Lung (tissue), 12 donors: ENCODE results near the gene C16orf87. TPM values are rescaled to one million over a fixed set of nuclear protein-coding genes. Genes with fewer than 3 reads are reported as not detected.

Experiments used
- ATAC-seq: fragments of 200-7000 bp; cut with Tn5 transposase; one replicate; pipeline ENCODE4 v1.9.1; 2020; ENCODE audit warnings: moderate number of reproducible peaks; ENCODE audit not compliant: insufficient read depth, low FRiP score
- DNase-seq, 3 donors: peaks; one replicate each; pipeline ENCODE4 v3.0.0-alpha.2; 2013 to 2017
- H3K27ac ChIP-seq, 2 donors: one replicate each; pipeline ENCODE4 v1.5.1; 2013; ENCODE audit warnings: mild to moderate bottlenecking in 2 of 2, moderate library complexity in 2 of 2, control low read depth in 1 of 2, inconsistent platforms in 1 of 2, low read depth in 1 of 2, low read length in 1 of 2
- H3K27me3 ChIP-seq, 3 donors: one replicate each; pipeline ENCODE4 v1.5.1; 2013; ENCODE audit warnings: low read length in 2 of 3; ENCODE audit not compliant: control insufficient read depth in 3 of 3, insufficient read depth in 3 of 3
- H3K36me3 ChIP-seq, 4 donors: one replicate each; pipeline ENCODE4 v1.5.1; 2013; ENCODE audit warnings: low read length in 4 of 4, mild to moderate bottlenecking in 1 of 4, moderate library complexity in 1 of 4; ENCODE audit not compliant: control insufficient read depth in 4 of 4, insufficient read depth in 4 of 4
- H3K4me1 ChIP-seq, 5 donors: one replicate each; pipeline ENCODE4 v1.5.1; 2013; ENCODE audit warnings: low read length in 5 of 5, mild to moderate bottlenecking in 2 of 5, moderate library complexity in 1 of 5; ENCODE audit not compliant: control insufficient read depth in 5 of 5, insufficient read depth in 5 of 5
- H3K4me3 ChIP-seq: one replicate; pipeline ENCODE4 v1.5.1; 2013; ENCODE audit warnings: mild to moderate bottlenecking, control low read depth, moderate library complexity
- H3K9ac ChIP-seq, 2 donors: one replicate each; pipeline ENCODE4 v1.5.1; 2013; ENCODE audit warnings: low read length in 2 of 2, control low read depth in 1 of 2; ENCODE audit not compliant: insufficient read depth in 1 of 2
- H3K9me3 ChIP-seq, 4 donors: one replicate each; pipeline ENCODE4 v1.5.1; 2013; ENCODE audit warnings: low read length in 3 of 4, mild to moderate bottlenecking in 1 of 4, moderate library complexity in 1 of 4; ENCODE audit not compliant: control insufficient read depth in 4 of 4, insufficient read depth in 3 of 4
- whole genome bisulfite sequencing, 2 donors: extraction: QIAGEN DNeasy Blood & Tissue Kit; methylation state at CpG; one replicate each; pipeline ENCODE4 v1.1.7; 2013; 5-methylcytosine and 5-hydroxymethylcytosine counted together
- polyA plus RNA-seq, 2 donors: library from polyadenylated mRNA; stranded (reverse); fragments of 200-250 nt; gene quantifications; one replicate each; pipeline ENCODE4 v1.2.1, GENCODE V29; 2013
- total RNA-seq, 2 donors: library from RNA; depleted of rRNA in 1 of 2; stranded (reverse); fragments of >200 nt in 1 of 2; gene quantifications; one replicate each; pipeline ENCODE4 v1.2.1, GENCODE V29; 2014 to 2021
- TF ChIP-seq, protein P1 (sequence below): IDR thresholded peaks from 2 replicates; pipeline ENCODE4 v1.5.1; 2012; ENCODE audit warnings: mild to moderate bottlenecking; ENCODE audit errors: control extremely low read depth, extremely low read depth
- donor health status: control.
- donor health status: control.
- donor health status: Bipolar disorder and iron deficiency.
- donor health status: healthy.
- donor health status: DM: yes; HTN: yes; CAD: no.

Gene C16orf87
- total and polyA plus RNA-seq, 4 donors = 2.8 to 17.2 (median 4.9) TPM

DNA sequence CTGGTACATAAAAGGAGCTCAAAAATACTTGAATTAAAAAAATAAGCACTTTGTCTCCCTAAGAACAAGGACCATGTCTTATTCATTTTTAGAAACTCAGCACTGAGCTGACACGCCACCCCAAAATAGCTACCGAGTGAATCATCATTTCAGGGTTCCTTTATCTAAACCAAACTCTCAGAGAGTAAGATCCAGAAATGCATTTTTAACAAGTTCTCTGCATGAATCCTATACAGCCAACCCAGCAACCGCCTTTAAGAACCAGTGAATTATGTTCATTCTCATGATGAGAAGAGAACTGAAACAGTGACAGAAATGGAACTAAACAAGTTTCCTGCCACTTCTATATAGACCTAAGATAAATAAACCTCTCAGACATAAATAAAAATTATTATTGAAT is 8.7 kb downstream of the C16orf87 start:
- no peak for DNase-seq
- no peaks in the 10 kb centered on the region for H3K36me3 ChIP-seq
- no peak overlapping the region for H3K9ac ChIP-seq
- H3K4me3 ChIP-seq = no peak overlapping the region
- no peak overlapping the region for H3K27ac ChIP-seq
- peaks cover 0 to 10% (median 0%) of the 10 kb centered on the region in 5 donors for H3K4me1 ChIP-seq
- 64 to 81% methylated on average over 3 of the region's 3 CpGs for WGBS, 2 donors
- ATAC-seq = no peak
- no peaks in the 10 kb centered on the region for H3K9me3 ChIP-seq
- TF ChIP-seq, protein P1, sequence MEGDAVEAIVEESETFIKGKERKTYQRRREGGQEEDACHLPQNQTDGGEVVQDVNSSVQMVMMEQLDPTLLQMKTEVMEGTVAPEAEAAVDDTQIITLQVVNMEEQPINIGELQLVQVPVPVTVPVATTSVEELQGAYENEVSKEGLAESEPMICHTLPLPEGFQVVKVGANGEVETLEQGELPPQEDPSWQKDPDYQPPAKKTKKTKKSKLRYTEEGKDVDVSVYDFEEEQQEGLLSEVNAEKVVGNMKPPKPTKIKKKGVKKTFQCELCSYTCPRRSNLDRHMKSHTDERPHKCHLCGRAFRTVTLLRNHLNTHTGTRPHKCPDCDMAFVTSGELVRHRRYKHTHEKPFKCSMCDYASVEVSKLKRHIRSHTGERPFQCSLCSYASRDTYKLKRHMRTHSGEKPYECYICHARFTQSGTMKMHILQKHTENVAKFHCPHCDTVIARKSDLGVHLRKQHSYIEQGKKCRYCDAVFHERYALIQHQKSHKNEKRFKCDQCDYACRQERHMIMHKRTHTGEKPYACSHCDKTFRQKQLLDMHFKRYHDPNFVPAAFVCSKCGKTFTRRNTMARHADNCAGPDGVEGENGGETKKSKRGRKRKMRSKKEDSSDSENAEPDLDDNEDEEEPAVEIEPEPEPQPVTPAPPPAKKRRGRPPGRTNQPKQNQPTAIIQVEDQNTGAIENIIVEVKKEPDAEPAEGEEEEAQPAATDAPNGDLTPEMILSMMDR = no peak
- no peaks in the 10 kb centered on the region for H3K27me3 ChIP-seq

DNA sequence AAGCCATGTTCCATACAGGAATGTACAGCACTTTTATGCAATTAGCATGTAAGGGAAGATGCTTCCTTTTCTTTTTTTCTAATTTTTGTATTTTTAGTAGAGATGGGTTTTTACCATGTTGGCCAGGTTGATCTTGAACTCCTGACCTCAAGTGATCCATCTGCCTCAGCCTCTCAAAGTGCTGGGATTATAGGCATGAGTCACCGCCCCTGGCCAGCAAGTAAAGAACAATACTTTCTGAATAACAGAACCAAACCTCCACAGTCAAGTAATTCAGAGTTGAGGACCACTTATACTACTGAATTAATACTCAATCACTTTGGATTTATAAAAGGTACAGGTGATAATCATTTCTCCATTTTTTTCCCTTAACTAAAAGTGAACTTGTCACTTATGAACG is 13.0 kb downstream of the C16orf87 start:
- Histone ChIP-seq H3K4me1 (peaks cover 0 to 4% (median 0%) of the 10 kb centered on the region in 5 donors), H3K4me3 (no peak overlapping the region), H3K27me3 (no peaks in the 10 kb centered on the region), H3K36me3 (no peaks in the 10 kb centered on the region), H3K27ac (no peak overlapping the region), H3K9me3 (no peaks in the 10 kb centered on the region), H3K9ac (no peak overlapping the region)
- TF ChIP-seq, protein P1 = no peak
- ATAC-seq (no peak), DNase-seq (no peak)
- 72 to 87% methylated on average over 2 of the region's 2 CpGs for WGBS, 2 donors

DNA sequence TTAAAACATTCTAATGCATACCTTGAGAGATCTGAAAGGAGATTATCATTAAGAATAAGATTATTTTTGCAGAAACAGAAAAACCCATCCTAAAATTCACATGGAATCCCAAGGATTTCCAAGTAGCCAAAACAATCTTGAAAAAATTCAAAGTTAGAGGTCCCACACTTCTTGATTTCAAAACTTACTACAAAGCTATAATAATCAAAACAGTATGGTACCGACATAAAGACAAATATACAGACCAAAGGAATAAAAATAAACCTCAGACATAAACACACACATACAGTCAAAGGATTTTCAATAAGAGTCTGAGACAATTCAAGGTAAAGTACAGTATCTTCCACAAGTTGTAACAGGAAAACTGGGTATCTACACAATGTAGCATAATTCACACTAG is 16.2 kb downstream of the C16orf87 start:
- DNase-seq = no peak
- Histone ChIP-seq H3K9me3 (no peaks in the 10 kb centered on the region), H3K4me1 (peaks cover 0 to 6% (median 0%) of the 10 kb centered on the region in 5 donors), H3K9ac (no peak overlapping the region), H3K36me3 (no peaks in the 10 kb centered on the region), H3K4me3 (no peak overlapping the region), H3K27ac (no peak overlapping the region), H3K27me3 (no peaks in the 10 kb centered on the region)
- 95 to 100% methylated on average over 1 of the region's 1 CpG for WGBS, 2 donors
- no peak for ATAC-seq
- TF ChIP-seq, protein P1 = no peak

DNA sequence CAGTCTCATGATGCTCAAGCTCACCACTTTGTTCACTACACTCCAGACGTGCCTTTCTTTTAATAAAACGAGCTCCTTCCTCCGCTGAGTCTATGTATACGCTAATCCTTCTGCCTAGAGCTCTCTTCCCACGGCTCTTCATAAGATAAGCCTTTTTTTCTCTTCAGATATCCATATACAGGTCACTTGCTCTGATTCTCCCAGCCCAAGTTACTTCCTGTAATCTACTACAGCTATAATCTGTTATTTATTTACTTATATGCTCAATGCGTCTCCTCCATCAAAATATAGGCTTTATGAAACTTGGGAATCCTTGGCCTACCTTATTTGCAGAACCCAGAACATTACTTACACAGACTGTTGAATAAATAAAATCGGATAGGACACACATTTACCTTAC is 17.4 kb downstream of the C16orf87 start:
- TF ChIP-seq, protein P1 = no peak
- no peak overlapping the region for H3K27ac ChIP-seq
- H3K4me1 ChIP-seq = peaks cover 0 to 8% (median 0%) of the 10 kb centered on the region in 5 donors
- H3K27me3 ChIP-seq = no peaks in the 10 kb centered on the region
- no peaks in the 10 kb centered on the region for H3K9me3 ChIP-seq
- WGBS, 2 donors = 91 to 95% methylated on average over 7 of the region's 7 CpGs
- no peak for DNase-seq
- no peaks in the 10 kb centered on the region for H3K36me3 ChIP-seq
- no peak overlapping the region for H3K9ac ChIP-seq
- no peak overlapping the region for H3K4me3 ChIP-seq
- ATAC-seq = no peak
